Rectal smooth muscle tissue (tissue), 1 donor: Measurements from ENCODE around the gene CHCHD6.

ENCODE experiments used
- H3K27ac ChIP-seq: one replicate; pipeline ENCODE4 v1.7.0; 2013; ENCODE audit warnings: low read depth, low read length, inconsistent platforms
- H3K27me3 ChIP-seq: one replicate; pipeline ENCODE4 v1.7.0; 2013; ENCODE audit warnings: low read length; ENCODE audit not compliant: control insufficient read depth, insufficient read depth
- H3K36me3 ChIP-seq: one replicate; pipeline ENCODE4 v1.7.0; 2013; ENCODE audit warnings: low read length; ENCODE audit not compliant: control insufficient read depth, insufficient read depth
- H3K4me1 ChIP-seq: one replicate; pipeline ENCODE4 v1.7.0; 2013; ENCODE audit warnings: low read length; ENCODE audit not compliant: control insufficient read depth, insufficient read depth
- H3K4me3 ChIP-seq: one replicate; pipeline ENCODE4 v1.7.0; 2013; ENCODE audit warnings: low read length
- H3K9ac ChIP-seq: one replicate; pipeline ENCODE4 v1.7.0; 2013; ENCODE audit warnings: low read length

CHCHD6 gene

GRCh38 chr3:126895178-126896066, 191.4 kb downstream of the CHCHD6 start:
- Histone ChIP-seq H3K36me3 (no peaks in the 10 kb centered on the region), H3K27ac (no peak overlapping the region), H3K4me3 (no peak overlapping the region), H3K9ac (no peak overlapping the region), H3K27me3 (no peaks in the 10 kb centered on the region), H3K4me1 (no peaks in the 10 kb centered on the region)

GRCh38 chr3:126896067-126896441, 192.0 kb downstream of the CHCHD6 start:
- no peak overlapping the region for H3K4me3 ChIP-seq
- no peak overlapping the region for H3K27ac ChIP-seq
- no peaks in the 10 kb centered on the region for H3K4me1 ChIP-seq
- no peaks in the 10 kb centered on the region for H3K27me3 ChIP-seq
- no peaks in the 10 kb centered on the region for H3K36me3 ChIP-seq
- no peak overlapping the region for H3K9ac ChIP-seq

- Histone ChIP-seq H3K36me3 (no peaks in the 10 kb centered on the region), H3K27me3 (no peaks in the 10 kb centered on the region), H3K27ac (no peak overlapping the region), H3K4me1 (no peaks in the 10 kb centered on the region), H3K4me3 (no peak overlapping the region), H3K9ac (no peak overlapping the region)
These were observed 192.9 kb downstream of the CHCHD6 start for GRCh38 chr3:126896968-126897367.

- Histone ChIP-seq H3K4me1 (no peaks in the 10 kb centered on the region), H3K36me3 (no peaks in the 10 kb centered on the region), H3K27me3 (no peaks in the 10 kb centered on the region), H3K27ac (no peak overlapping the region), H3K9ac (no peak overlapping the region), H3K4me3 (no peak overlapping the region)
These were observed 193.9 kb downstream of the CHCHD6 start for GRCh38 chr3:126897943-126898342.

- Histone ChIP-seq H3K27me3 (no peaks in the 10 kb centered on the region), H3K9ac (no peak overlapping the region), H3K4me3 (no peak overlapping the region), H3K36me3 (no peaks in the 10 kb centered on the region), H3K27ac (no peak overlapping the region), H3K4me1 (no peaks in the 10 kb centered on the region)
These were observed 197.0 kb downstream of the CHCHD6 start for GRCh38 chr3:126900859-126901540.

GRCh38 chr3:126901631-126902030, 197.6 kb downstream of the CHCHD6 start:
- no peak overlapping the region for H3K4me3 ChIP-seq
- H3K9ac ChIP-seq, result no peak overlapping the region
- no peaks in the 10 kb centered on the region for H3K27me3 ChIP-seq
- no peaks in the 10 kb centered on the region for H3K4me1 ChIP-seq
- H3K36me3 ChIP-seq, result no peaks in the 10 kb centered on the region
- H3K27ac ChIP-seq, result no peak overlapping the region

GRCh38 chr3:126903521-126903920, 199.5 kb downstream of the CHCHD6 start:
- Histone ChIP-seq H3K27ac (no peak overlapping the region), H3K4me3 (no peak overlapping the region), H3K27me3 (no peaks in the 10 kb centered on the region), H3K9ac (no peak overlapping the region), H3K36me3 (no peaks in the 10 kb centered on the region), H3K4me1 (no peaks in the 10 kb centered on the region)

GRCh38 chr3:126907557-126907956, 203.5 kb downstream of the CHCHD6 start:
- Histone ChIP-seq H3K9ac (no peak overlapping the region), H3K27ac (no peak overlapping the region), H3K36me3 (no peaks in the 10 kb centered on the region), H3K4me3 (no peak overlapping the region), H3K27me3 (no peaks in the 10 kb centered on the region), H3K4me1 (no peaks in the 10 kb centered on the region)

GRCh38 chr3:126908752-126909275, 204.8 kb downstream of the CHCHD6 start:
- no peak overlapping the region for H3K27ac ChIP-seq
- no peaks in the 10 kb centered on the region for H3K27me3 ChIP-seq
- H3K4me3 ChIP-seq, result no peak overlapping the region
- H3K9ac ChIP-seq, result no peak overlapping the region
- no peaks in the 10 kb centered on the region for H3K36me3 ChIP-seq
- no peaks in the 10 kb centered on the region for H3K4me1 ChIP-seq

- no peaks in the 10 kb centered on the region for H3K4me1 ChIP-seq
- no peaks in the 10 kb centered on the region for H3K36me3 ChIP-seq
- H3K27me3 ChIP-seq, result no peaks in the 10 kb centered on the region
- no peak overlapping the region for H3K27ac ChIP-seq
- H3K9ac ChIP-seq, result no peak overlapping the region
- H3K4me3 ChIP-seq, result no peak overlapping the region
These were observed 206.2 kb downstream of the CHCHD6 start for GRCh38 chr3:126910231-126910630.

- Histone ChIP-seq H3K27ac (no peak overlapping the region), H3K36me3 (no peaks in the 10 kb centered on the region), H3K4me1 (no peaks in the 10 kb centered on the region), H3K9ac (no peak overlapping the region), H3K4me3 (no peak overlapping the region), H3K27me3 (no peaks in the 10 kb centered on the region)
These were observed 207.4 kb downstream of the CHCHD6 start for GRCh38 chr3:126911162-126912026.

GRCh38 chr3:126912027-126912422, 208.0 kb downstream of the CHCHD6 start:
- Histone ChIP-seq H3K36me3 (no peaks in the 10 kb centered on the region), H3K4me1 (no peaks in the 10 kb centered on the region), H3K27me3 (no peaks in the 10 kb centered on the region), H3K27ac (no peak overlapping the region), H3K4me3 (no peak overlapping the region), H3K9ac (no peak overlapping the region)
